SK-N-SH (cell line): ENCODE results near the gene ASPG. TPM values are rescaled to one million over a fixed set of nuclear protein-coding genes. Genes with fewer than 3 reads are reported as not detected.

Experiments used
- CTCF ChIA-PET: fragments of 300-600, 350-600 bp; formaldehyde crosslinking; extraction: SDS; loops from one replicate; lab custom pipeline; 2021; lab: Yijun Ruan, JAX
- POLR2A ChIA-PET: fragments of 350-600 bp; sonication (Branson Sonifier 250); formaldehyde crosslinking; extraction: SDS; loops from one replicate; lab custom pipeline; 2020; ENCODE audit warnings: antibody characterized with exemption, inconsistent platforms; lab: Yijun Ruan, JAX
- DNase-seq: peaks from one replicate; pipeline ENCODE4 v3.0.0; 2012
- H2AFZ ChIP-seq: fragments of 200-600 bp; sonication (generic); 2 replicates; pipeline ENCODE4 v1.8.1; 2016; ENCODE audit warnings: antibody characterized with exemption, mild to moderate bottlenecking, low read depth
- H3F3A ChIP-seq: fragments of 200-600 bp; sonication (generic); replicated peaks from 2 replicates; pipeline ENCODE3; 2016; ENCODE audit warnings: antibody characterized with exemption, mild to moderate bottlenecking; ENCODE audit not compliant: insufficient read depth
- H3K27ac ChIP-seq, 2 experiments: fragments of 200-500 bp in 1 of 2; fragments of 200-600 bp in 1 of 2; sonication (Bioruptor generic) in 1 of 2; sonication (generic), shearing (Covaris generic) in 1 of 2; 2 replicates each; pipeline versions ENCODE4 v1.5.1 to v1.6.1; 2014 to 2016; ENCODE audit warnings: low read depth in 2 of 2, inconsistent platforms in 1 of 2, low read length in 1 of 2, mild to moderate bottlenecking in 1 of 2, mixed read lengths in 1 of 2
- H3K27me3 ChIP-seq: fragments of 200-600 bp; sonication (generic), shearing (Covaris generic); 2 replicates; pipeline ENCODE4 v1.6.1; 2016; ENCODE audit warnings: mixed run types; ENCODE audit not compliant: insufficient read depth
- H3K36me3 ChIP-seq, 2 experiments: fragments of 200-500 bp in 1 of 2; fragments of 200-600 bp in 1 of 2; sonication (Bioruptor generic) in 1 of 2; sonication (generic) in 1 of 2; replicated peaks in 1 of 2; 2 replicates each; pipeline versions ENCODE3 to v1.5.1; 2014 to 2016; ENCODE audit warnings: low read length in 1 of 2, mild to moderate bottlenecking in 1 of 2; ENCODE audit not compliant: insufficient read depth in 2 of 2, control insufficient read depth in 1 of 2
- H3K4me1 ChIP-seq, 2 experiments: fragments of 200-500 bp in 1 of 2; fragments of 200-600 bp in 1 of 2; sonication (Bioruptor generic) in 1 of 2; sonication (generic), shearing (Covaris generic) in 1 of 2; 2 replicates each; pipeline versions ENCODE4 v1.5.1 to v1.6.1; 2014 to 2016; ENCODE audit warnings: low read depth in 1 of 2, low read length in 1 of 2, mixed run types in 1 of 2; ENCODE audit not compliant: insufficient read depth in 2 of 2, control insufficient read depth in 1 of 2
- H3K4me2 ChIP-seq: fragments of 200-600 bp; sonication (generic), shearing (Covaris generic); 2 replicates; pipeline ENCODE4 v1.6.1; 2017; ENCODE audit warnings: mixed run types
- H3K4me3 ChIP-seq, 2 experiments: fragments of 200-500 bp in 1 of 2; fragments of 200-600 bp in 1 of 2; sonication (Bioruptor generic) in 1 of 2; sonication (generic), shearing (Covaris generic) in 1 of 2; 2 replicates each; pipeline versions ENCODE4 v1.5.1 to v1.8.1; 2014 to 2016; ENCODE audit warnings: low read depth in 2 of 2, inconsistent platforms in 1 of 2, low read length in 1 of 2, mild to moderate bottlenecking in 1 of 2, mixed read lengths in 1 of 2, moderate library complexity in 1 of 2
- H3K79me2 ChIP-seq: fragments of 200-600 bp; sonication (generic); 2 replicates; pipeline ENCODE4 v1.8.1; 2017; ENCODE audit warnings: mild to moderate bottlenecking; ENCODE audit not compliant: insufficient read depth
- H3K9ac ChIP-seq: fragments of 200-600 bp; sonication (generic); 2 replicates; pipeline ENCODE4 v1.6.1; 2017; ENCODE audit warnings: mixed run types
- H3K9me2 ChIP-seq: fragments of 200-600 bp; sonication (generic); 2 replicates; pipeline ENCODE4 v1.6.1; 2017; ENCODE audit warnings: mixed run types
- H3K9me3 ChIP-seq: fragments of 200-600 bp; sonication (generic); 2 replicates; pipeline ENCODE4 v1.6.1; 2017; ENCODE audit warnings: mixed run types, mild to moderate bottlenecking, moderate library complexity
- H4K20me1 ChIP-seq: fragments of 200-600 bp; sonication (generic); 2 replicates; pipeline ENCODE4 v1.6.1; 2017; ENCODE audit warnings: mild to moderate bottlenecking, mixed run types; ENCODE audit not compliant: insufficient read depth
- EP300 ChIP-seq, 2 experiments: IDR thresholded peaks; 2 replicates each; pipeline versions ENCODE4 v1.4.0 to v1.6.1; 2012; ENCODE audit warnings: borderline replicate concordance in 1 of 2, low read depth in 1 of 2, low read length in 1 of 2
- EZH2phosphoT487 ChIP-seq: fragments of 200-600 bp; sonication (generic); IDR thresholded peaks from 2 replicates; pipeline ENCODE4 v1.6.1; 2017; ENCODE audit warnings: low read depth, mixed run types, mild to moderate bottlenecking, antibody characterized with exemption, moderate library complexity, borderline replicate concordance
- FOSL2 ChIP-seq: IDR thresholded peaks from 2 replicates; pipeline ENCODE4 v1.4.0; 2012; ENCODE audit warnings: low read depth, mild to moderate bottlenecking, moderate library complexity, borderline replicate concordance
- FOXM1 ChIP-seq: IDR thresholded peaks from 2 replicates; pipeline ENCODE4 v1.4.0; 2012; ENCODE audit warnings: low read depth, mild to moderate bottlenecking
- GABPA ChIP-seq: IDR thresholded peaks from 2 replicates; pipeline ENCODE4 v1.4.0; 2012; ENCODE audit warnings: low read depth, mild to moderate bottlenecking
- GATA2 ChIP-seq: sonication (generic); formaldehyde crosslinking; IDR thresholded peaks from 2 replicates; pipeline ENCODE4 v1.5.0; 2020; ENCODE audit warnings: mild to moderate bottlenecking, missing genetic modification reagents
- MXI1 ChIP-seq: IDR thresholded peaks from 2 replicates; pipeline ENCODE4 v1.6.1; 2012; ENCODE audit warnings: mild to moderate bottlenecking, low read depth, low read length, improper control_type of control experiment
- POLR2AphosphoS5 ChIP-seq: IDR thresholded peaks from 2 replicates; pipeline ENCODE4 v1.6.1; 2012; ENCODE audit warnings: low read depth, low read length
- RAD21 ChIP-seq: IDR thresholded peaks from 2 replicates; pipeline ENCODE4 v1.6.1; 2012; ENCODE audit warnings: mild to moderate bottlenecking, low read length
- RCOR1 ChIP-seq: fragments of 150-350 bp; IDR thresholded peaks from 2 replicates; pipeline ENCODE4 v1.6.1; 2017; ENCODE audit warnings: antibody characterized with exemption, low read length
- RFX5 ChIP-seq: IDR thresholded peaks from 2 replicates; pipeline ENCODE4 v1.6.1; 2012; ENCODE audit warnings: mild to moderate bottlenecking, improper control_type of control experiment, low read length
- SIN3A ChIP-seq: IDR thresholded peaks from 2 replicates; pipeline ENCODE4 v1.6.1; 2012; ENCODE audit warnings: low read depth, mild to moderate bottlenecking, low read length, moderate library complexity, borderline replicate concordance
- TAF1 ChIP-seq: IDR thresholded peaks from 2 replicates; pipeline ENCODE4 v1.6.1; 2012; ENCODE audit warnings: low read depth, mild to moderate bottlenecking, low read length, moderate library complexity, borderline replicate concordance
- TEAD4 ChIP-seq: IDR thresholded peaks from 2 replicates; pipeline ENCODE4 v1.4.0; 2012; ENCODE audit warnings: mild to moderate bottlenecking, borderline replicate concordance; ENCODE audit not compliant: insufficient read depth
- WGBS: methylation state at CpG from one replicate; pipeline ENCODE4 v1.1.6; 2017; ENCODE audit warnings: low lambda C conversion rate; 5-methylcytosine and 5-hydroxymethylcytosine counted together
- polyA plus RNA-seq, 3 experiments: library from polyadenylated mRNA; depleted of rRNA; stranded (reverse); fragments of >200 nt; gene quantifications; 2 replicates each; pipeline ENCODE4 v1.2.3, GENCODE V29; 2012
- TF ChIP-seq, protein P1 (sequence below): IDR thresholded peaks from 2 replicates; pipeline ENCODE4 v1.6.1; 2012; ENCODE audit warnings: mild to moderate bottlenecking, low read depth, low read length, moderate library complexity
- TF ChIP-seq, protein P2 (sequence below): IDR thresholded peaks from 2 replicates; pipeline ENCODE4 v1.4.0; 2012; ENCODE audit warnings: low read depth, borderline replicate concordance

ASPG gene
- polyA plus RNA-seq, 1 of the 3 experiments (the other 2 are of a cell fraction) = not detected

DNA sequence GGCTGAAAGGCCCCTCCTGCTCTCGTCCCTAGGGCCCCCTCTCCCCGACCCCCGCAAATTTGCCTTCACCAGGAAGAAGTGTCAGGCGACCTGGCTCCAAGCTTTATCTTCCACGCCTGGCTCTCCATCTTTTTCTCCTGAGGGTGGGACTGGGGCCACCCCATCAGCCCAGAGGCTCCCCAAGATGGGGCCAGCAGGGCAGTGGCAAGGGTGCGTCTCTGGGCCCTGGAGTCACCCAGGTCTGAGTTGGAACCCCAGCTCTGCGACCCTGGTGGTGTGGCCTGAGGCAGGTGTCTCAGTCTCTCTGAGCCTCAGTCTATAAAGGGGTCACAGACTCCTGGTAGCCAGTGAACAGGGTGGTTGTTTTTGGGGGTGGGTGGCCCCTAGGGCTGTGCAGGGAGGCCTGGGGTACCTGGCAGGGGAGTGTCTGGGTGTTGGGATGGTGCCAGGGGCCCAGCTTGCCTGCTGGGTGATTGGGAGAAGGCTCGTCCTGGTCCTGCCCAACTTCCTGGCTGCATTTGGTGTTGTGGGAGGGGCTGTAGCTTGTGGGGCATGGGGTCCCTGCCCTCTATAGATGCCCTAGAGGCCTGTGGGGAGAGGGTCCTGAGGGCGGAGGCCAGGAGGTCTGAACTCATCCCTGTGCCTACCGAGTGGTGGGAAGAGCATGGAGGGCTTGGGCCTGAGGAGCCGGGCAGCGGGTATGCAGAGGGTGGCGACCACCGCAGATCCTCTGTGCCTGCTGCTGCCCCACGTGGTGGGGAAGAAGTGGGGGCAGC, 60.5 kb downstream of the ASPG start:
- CTCF ChIA-PET = interaction anchor here (1.0 to 5.2 kb wide), 8 partner anchors 9 to 418 kb away, joined by 3 to 33 read pairs (median 7); no protein-coding TSS in a partner anchor
- 84% methylated on average over 14 of the region's 15 CpGs for WGBS
- POLR2A ChIA-PET = no interaction called here

More for the DNA sequence above, 60.5 kb downstream of the ASPG start:
- Histone ChIP-seq H3K9me2 (no peaks in the 10 kb centered on the region), H3K4me3 (no peak overlapping the region; a peak in 1 of 4 replicates), H3K27ac (peak overlapping the region in 1 of 2 experiments; percentile 99; a peak in 1 of 4 replicates), H3K9ac (no peak overlapping the region), H3K27me3 (no peaks in the 10 kb centered on the region), H2AFZ (no peak overlapping the region)
- peak; percentile 49 for DNase-seq
- TF ChIP-seq MXI1 = no peak
- TF ChIP-seq RFX5 = no peak
- no peak for TF ChIP-seq SIN3A
- TF ChIP-seq GATA2 = no peak
- TF ChIP-seq RAD21 = no peak
- TF ChIP-seq, protein P1, sequence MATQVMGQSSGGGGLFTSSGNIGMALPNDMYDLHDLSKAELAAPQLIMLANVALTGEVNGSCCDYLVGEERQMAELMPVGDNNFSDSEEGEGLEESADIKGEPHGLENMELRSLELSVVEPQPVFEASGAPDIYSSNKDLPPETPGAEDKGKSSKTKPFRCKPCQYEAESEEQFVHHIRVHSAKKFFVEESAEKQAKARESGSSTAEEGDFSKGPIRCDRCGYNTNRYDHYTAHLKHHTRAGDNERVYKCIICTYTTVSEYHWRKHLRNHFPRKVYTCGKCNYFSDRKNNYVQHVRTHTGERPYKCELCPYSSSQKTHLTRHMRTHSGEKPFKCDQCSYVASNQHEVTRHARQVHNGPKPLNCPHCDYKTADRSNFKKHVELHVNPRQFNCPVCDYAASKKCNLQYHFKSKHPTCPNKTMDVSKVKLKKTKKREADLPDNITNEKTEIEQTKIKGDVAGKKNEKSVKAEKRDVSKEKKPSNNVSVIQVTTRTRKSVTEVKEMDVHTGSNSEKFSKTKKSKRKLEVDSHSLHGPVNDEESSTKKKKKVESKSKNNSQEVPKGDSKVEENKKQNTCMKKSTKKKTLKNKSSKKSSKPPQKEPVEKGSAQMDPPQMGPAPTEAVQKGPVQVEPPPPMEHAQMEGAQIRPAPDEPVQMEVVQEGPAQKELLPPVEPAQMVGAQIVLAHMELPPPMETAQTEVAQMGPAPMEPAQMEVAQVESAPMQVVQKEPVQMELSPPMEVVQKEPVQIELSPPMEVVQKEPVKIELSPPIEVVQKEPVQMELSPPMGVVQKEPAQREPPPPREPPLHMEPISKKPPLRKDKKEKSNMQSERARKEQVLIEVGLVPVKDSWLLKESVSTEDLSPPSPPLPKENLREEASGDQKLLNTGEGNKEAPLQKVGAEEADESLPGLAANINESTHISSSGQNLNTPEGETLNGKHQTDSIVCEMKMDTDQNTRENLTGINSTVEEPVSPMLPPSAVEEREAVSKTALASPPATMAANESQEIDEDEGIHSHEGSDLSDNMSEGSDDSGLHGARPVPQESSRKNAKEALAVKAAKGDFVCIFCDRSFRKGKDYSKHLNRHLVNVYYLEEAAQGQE = no peak
- no peak for TF ChIP-seq EZH2phosphoT487
- TF ChIP-seq FOSL2 = no peak
- no peak for TF ChIP-seq EP300 (IDR thresholded peaks at IDR 0.05; ENCODE audit: borderline replicate concordance in 1 of 2, low read depth in 1 of 2, low read length in 1 of 2)
- TF ChIP-seq TAF1 = no peak
- no peak for TF ChIP-seq RCOR1
- TF ChIP-seq GABPA = no peak
- no peak for TF ChIP-seq TEAD4
- no peak for TF ChIP-seq FOXM1
- TF ChIP-seq, protein P2, sequence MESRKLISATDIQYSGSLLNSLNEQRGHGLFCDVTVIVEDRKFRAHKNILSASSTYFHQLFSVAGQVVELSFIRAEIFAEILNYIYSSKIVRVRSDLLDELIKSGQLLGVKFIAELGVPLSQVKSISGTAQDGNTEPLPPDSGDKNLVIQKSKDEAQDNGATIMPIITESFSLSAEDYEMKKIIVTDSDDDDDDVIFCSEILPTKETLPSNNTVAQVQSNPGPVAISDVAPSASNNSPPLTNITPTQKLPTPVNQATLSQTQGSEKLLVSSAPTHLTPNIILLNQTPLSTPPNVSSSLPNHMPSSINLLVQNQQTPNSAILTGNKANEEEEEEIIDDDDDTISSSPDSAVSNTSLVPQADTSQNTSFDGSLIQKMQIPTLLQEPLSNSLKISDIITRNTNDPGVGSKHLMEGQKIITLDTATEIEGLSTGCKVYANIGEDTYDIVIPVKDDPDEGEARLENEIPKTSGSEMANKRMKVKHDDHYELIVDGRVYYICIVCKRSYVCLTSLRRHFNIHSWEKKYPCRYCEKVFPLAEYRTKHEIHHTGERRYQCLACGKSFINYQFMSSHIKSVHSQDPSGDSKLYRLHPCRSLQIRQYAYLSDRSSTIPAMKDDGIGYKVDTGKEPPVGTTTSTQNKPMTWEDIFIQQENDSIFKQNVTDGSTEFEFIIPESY = no peak
- TF ChIP-seq POLR2AphosphoS5 = no peak
- TF ChIP-seq, all 33 proteins: peak for 0
- H3K4me2 ChIP-seq = no peak overlapping the region
- H4K20me1 ChIP-seq = no peaks in the 10 kb centered on the region
- no peaks in the 10 kb centered on the region for H3F3A ChIP-seq
- no peaks in the 10 kb centered on the region for H3K9me3 ChIP-seq
- H3K79me2 ChIP-seq = no peaks in the 10 kb centered on the region
- H3K4me1 ChIP-seq = peaks cover 16 to 97% of the 10 kb centered on the region in 2 experiments; a peak in 2 of 4 replicates
- no peaks in the 10 kb centered on the region for H3K36me3 ChIP-seq
